Ureter (tissue), 1 donor: ENCODE data around the gene HS6ST3. TPM values are rescaled to one million over a fixed set of nuclear protein-coding genes. Genes with fewer than 3 reads are reported as not detected.

Source experiments
- DNase-seq: peaks from one replicate; pipeline ENCODE4 v3.0.0-alpha.2; 2020; ENCODE audit warnings: low spot score
- total RNA-seq: library from RNA; stranded (reverse); gene quantifications from one replicate; pipeline ENCODE4 v1.2.4, GENCODE V29; 2023
- donor health status: DM: yes; HTN: yes; CAD: no.

Gene HS6ST3
- total RNA-seq, 1 donor from 2014 or later = 4.4 TPM

GRCh38 chr13:96835546-96835945 lies 745.6 kb downstream of the HS6ST3 start:
- no peak for DNase-seq

DNA sequence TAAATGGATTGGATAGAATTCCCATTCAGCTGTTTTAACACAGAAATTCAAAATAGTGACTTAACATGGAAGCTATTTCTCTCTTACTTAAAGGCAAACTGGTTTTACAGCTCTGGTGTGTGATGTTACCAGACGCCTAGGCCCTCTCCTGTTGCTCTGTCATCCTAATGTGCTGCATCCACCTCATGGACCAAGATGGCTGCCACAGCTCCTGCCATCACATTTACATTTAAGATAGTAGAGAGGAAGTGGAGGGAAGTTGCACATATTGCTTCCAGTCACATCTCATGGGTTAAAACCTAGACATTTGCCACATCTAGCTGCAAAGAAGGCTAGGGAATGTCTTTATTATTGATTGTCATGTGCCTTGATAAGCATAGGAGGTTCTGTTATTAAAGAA lies 746.8 kb downstream of the HS6ST3 start:
- no peak for DNase-seq

DNA sequence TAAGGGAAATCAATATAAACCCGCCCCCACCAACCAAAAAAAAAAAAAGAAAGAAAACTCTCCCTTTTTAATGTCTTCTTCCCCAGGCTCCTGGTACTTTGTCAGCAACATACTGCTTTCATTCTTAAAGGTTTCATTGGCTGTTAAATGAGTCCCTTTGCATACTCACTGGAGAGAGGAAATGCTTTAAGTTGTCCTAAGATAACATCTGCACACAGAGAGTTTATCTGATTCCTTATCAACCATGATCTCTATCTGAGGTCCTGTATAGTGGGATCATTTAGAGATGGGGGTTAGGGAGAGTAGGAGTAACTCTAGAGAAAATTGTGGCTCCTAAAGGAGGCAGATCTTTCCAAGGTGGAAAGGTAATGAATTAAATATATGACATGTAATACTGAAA lies 747.9 kb downstream of the HS6ST3 start:
- DNase-seq = no peak

GRCh38 chr13:96844195-96844594 lies 754.3 kb downstream of the HS6ST3 start:
- no peak for DNase-seq

- DNase-seq = no peak
Observed at GRCh38 chr13:96844616-96845015, 754.7 kb downstream of the HS6ST3 start.

- no peak for DNase-seq
Observed at GRCh38 chr13:96848286-96848685, 758.4 kb downstream of the HS6ST3 start.

DNA sequence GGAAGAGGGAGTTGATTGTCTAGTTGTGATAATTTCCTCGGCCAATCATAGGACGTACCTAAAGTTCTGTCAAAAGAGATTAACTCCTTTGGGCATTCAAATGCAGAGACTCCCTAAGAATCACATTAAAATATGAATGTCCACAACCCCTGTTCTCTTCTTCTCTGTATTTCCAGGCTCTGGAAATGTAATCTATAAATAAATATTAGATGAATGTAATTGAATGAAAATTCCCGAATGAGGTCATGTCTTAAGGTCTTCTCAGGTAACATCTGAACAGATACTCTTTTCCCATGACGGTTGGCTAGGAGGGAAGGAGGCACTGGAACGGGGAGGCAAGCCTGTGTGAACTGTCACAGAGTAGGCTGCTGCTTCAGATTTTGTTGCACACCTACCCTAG lies 759.2 kb downstream of the HS6ST3 start:
- DNase-seq = no peak

DNA sequence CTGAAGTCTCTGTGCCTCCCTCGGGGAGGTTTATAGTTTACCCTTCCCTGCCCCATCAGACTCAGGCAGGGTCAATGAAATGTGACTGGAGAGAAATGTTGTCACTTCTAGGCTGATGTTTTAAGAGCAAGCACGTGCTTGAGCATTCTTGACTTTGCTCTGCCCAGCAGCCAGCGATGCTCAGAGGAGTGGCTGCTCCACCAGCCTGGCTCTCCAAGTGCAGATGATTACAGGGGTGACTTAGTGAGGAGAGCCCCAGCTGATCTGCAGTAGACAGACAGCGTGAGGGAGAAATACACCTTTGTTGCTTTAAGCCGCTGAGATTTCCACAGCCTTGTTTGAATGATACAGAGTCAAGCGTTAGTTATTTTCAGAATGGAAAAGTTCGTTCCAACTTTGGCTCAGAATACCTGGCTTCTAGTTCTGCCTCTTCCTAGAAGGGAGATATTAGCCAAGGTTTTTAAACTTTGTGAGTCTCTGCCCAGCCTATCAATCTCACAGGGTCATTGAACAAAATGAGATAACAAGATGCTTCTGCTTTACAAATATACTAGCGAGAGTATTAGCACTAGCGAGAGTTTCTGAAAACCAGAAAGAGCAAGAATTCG lies 760.7 kb downstream of the HS6ST3 start:
- no peak for DNase-seq

- no peak for DNase-seq
Observed at GRCh38 chr13:96851856-96852445, 762.0 kb downstream of the HS6ST3 start.

DNA sequence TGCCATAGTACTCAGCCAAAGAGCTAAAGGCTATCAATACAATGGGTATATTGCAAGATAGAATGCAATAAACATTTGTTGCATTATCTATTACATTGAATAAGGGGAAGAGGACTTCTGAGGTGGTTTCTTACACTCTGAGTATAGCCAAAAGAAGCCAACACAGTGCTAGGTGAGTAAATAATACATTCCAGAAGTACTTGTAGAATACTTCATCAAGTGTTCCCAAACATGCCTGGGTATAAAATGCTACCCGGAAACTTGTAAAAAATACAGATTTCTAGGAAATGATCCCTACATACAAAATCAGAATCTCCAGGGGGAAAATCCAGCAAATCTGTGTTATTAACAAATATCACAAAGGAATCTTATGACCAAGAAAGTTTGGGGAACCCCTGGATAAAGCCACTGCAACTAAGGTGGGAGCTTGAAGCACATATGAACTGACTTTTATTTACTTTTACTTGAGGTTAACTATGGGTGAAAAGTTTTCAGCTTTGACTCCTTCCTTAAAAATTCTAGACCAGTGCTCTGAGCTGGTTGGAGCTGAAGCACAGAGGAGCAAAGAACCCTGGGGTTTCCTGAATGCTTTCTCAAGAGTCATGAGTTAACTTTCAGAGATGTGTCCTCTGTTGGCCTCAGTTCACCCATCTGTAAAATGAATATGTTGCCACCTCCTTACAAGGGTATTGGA lies 768.4 kb downstream of the HS6ST3 start:
- DNase-seq = no peak

GRCh38 chr13:96860882-96861281 lies 771.0 kb downstream of the HS6ST3 start:
- no peak for DNase-seq

DNA sequence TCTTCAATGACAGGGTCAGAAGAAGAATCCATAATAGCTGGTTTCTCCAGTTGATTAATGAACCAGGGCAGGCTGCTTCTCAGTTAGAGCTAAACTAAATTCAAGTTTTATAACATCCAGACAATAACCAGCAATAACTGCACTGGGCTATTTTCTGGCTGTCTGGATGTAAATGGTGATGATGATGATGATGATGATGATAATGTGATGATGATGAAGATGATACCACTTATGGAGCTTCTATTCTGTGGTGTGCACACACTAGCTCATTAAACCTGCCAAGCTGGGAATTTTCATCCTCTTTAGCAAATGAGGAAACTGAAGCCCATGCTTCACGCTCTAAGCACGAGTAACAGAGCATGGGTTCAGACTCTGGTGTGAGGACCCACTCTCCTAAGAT lies 772.2 kb downstream of the HS6ST3 start:
- DNase-seq = no peak

DNA sequence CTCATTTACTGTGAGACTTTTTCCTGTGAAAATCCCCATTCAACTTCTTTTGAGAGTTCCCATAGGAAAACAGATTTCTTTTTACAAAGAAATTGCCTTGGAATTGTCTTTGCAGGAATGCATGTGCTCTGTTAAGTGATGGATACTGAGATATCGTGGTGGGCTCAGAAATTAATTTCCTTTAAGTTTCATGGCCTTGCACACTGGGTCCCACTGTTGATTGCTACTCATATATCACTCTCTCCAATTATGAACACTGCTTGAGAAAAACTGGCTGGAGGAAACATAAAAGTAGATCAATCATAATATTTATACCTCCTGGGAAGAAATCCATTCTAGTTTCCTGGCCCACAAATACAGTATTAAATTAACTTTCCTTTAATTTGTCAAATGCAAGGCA lies 773.1 kb downstream of the HS6ST3 start:
- DNase-seq = no peak

GRCh38 chr13:96871469-96871868 lies 781.6 kb downstream of the HS6ST3 start:
- DNase-seq = no peak

DNA sequence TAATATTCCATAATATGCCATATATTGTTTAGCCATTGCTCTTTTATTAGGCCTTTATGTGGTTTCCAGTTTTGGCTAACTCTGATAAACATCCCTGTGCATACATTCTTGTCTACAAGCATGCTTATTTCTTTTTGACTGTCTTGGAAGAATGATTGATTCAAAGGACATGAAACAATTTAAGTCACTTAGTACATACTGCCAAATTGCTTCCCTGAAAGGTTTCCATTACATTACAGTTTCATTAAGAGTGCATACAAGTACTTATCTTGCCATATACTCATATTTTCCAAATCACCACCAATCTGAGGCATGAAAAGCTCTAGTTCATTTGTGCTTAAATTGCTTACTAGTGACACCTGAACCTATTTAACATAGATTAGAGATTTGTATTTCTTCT lies 790.5 kb downstream of the HS6ST3 start:
- DNase-seq = no peak

Other genes with a start within 250 kb of the HS6ST3 start
- 79.0 TPM for gene UGGT2, start 36.7 kb upstream of the HS6ST3 start, total RNA-seq